Mammary epithelial cell (primary cell): Measurements from ENCODE around the gene SSBP2.

Experiments
- CTCF ChIP-seq, 2 donors: IDR thresholded peaks in 1 of 2; conservative IDR thresholded peaks in 1 of 2; 2 replicates each; pipeline ENCODE4 v1.5.1; 2011 to 2012; ENCODE audit warnings: inconsistent platforms in 2 of 2, low read length in 2 of 2, mild to moderate bottlenecking in 2 of 2, control low read depth in 1 of 2, low read depth in 1 of 2; ENCODE audit not compliant: insufficient read depth in 1 of 2; ENCODE audit errors: extremely low read depth in 1 of 2
- EZH2 ChIP-seq: IDR thresholded peaks from 2 replicates; pipeline ENCODE4 v1.6.1; 2012; ENCODE audit warnings: low read length, inconsistent platforms, borderline replicate concordance

DNA sequence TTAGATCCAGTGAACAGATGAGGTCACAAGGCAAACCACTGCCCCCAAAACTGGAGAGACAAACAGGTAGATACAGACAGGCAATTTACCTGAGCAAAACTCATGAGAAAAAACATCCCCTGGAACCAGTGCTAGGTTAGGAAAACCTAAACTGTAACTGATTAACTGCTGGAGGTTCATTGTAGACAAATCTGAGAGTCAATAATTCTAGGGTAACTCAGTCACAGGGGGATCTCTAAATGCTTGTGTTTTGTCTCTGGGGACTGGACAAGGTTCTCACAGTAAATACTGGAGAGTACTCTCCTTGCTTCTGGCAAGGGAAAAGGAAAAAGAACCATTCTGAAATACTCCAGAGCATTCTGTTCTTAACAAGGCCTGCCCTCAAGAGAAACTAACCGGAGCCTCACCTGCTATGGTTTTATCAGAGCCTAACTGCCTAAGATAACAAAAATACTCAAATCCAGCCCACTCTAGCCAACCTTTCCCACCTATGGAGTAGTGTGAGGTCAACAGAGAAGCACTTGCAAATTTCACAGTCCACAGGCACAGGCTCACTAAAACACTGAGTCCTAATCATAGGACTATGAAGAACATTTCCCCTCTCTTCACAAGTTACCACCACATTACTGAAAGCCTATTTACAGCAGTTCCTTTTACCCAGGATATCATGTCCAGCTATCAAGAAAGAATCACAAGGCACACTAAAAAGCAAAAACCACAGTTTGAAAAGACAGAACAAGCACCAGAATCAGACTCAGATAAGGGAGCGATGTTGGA, 217.1 kb downstream of the SSBP2 start:
- TF ChIP-seq CTCF (conservative IDR thresholded peaks at IDR 0.05 in 1 of 2, IDR thresholded peaks at IDR 0.05 in 1 of 2; ENCODE audit: extremely low read depth in 1 of 2, insufficient read depth in 1 of 2, low read depth in 1 of 2, low read length in 2 of 2) (no peak), EZH2 (no peak)
